ENCODE data around the gene PROX1.

The PROX1 gene

DNA sequence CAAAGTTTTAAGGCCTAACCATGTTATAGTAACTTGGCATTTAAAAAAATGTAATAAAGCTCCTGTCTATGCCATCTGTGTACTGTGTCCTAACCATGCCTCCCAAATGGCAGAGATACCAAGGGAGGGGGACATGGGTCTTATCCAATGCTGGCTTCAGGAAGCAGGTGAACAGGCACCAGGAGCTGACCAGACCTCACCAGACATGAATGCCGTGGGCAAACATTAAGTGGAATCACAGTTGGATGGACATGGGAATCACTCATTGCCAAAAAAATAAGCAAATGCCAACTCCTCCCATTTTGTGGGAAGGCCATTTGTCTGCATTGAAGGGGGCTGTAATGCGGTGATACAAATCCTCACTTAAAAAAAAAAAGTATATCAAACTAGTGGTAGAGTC is 22.9 kb downstream of the PROX1 start:
- H3K4me3 ChIP-seq (ENCODE audit: low read depth in 1 of 2, low read length in 2 of 2) = no peak overlapping the region
- H3K9ac ChIP-seq (ENCODE audit: low read depth, low read length) = no peak overlapping the region
- H4K20me1 ChIP-seq (ENCODE audit: insufficient read depth, low read length) = no peaks in the 10 kb centered on the region
- no peaks in the 10 kb centered on the region for H3K27me3 ChIP-seq (ENCODE audit: insufficient read depth, low read length, poor library complexity)
- H3K79me2 ChIP-seq (ENCODE audit: insufficient read depth, low read length) = no peaks in the 10 kb centered on the region
- H3K36me3 ChIP-seq (ENCODE audit: insufficient read depth, low read length) = no peaks in the 10 kb centered on the region
- no peak overlapping the region for H2AFZ ChIP-seq (ENCODE audit: low read depth, low read length)
- no peak overlapping the region for H3K4me2 ChIP-seq (ENCODE audit: insufficient read depth, low read length)
- TF ChIP-seq CTCF (IDR thresholded peaks at IDR 0.05; ENCODE audit: borderline replicate concordance, extremely low read depth, low read length, poor library complexity, severe bottlenecking) (no peak), EZH2 (IDR thresholded peaks at IDR 0.05; ENCODE audit: borderline replicate concordance, low read depth, low read length, severe bottlenecking) (no peak)
- no peaks in the 10 kb centered on the region for H3K4me1 ChIP-seq (ENCODE audit: insufficient read depth, low read length)
- no peak overlapping the region for H3K27ac ChIP-seq (ENCODE audit: low read length)
- no peaks in the 10 kb centered on the region for H3K9me3 ChIP-seq (ENCODE audit: insufficient read depth, low read length, severe bottlenecking)
- ATAC-seq (ENCODE audit: insufficient read depth, low read depth) (no peak), DNase-seq (no peak)

- no peak overlapping the region for H3K27ac ChIP-seq (ENCODE audit: low read length)
- no peaks in the 10 kb centered on the region for H3K36me3 ChIP-seq (ENCODE audit: insufficient read depth, low read length)
- H3K4me3 ChIP-seq (ENCODE audit: low read depth in 1 of 2, low read length in 2 of 2) = no peak overlapping the region
- no peak for TF ChIP-seq EZH2 (IDR thresholded peaks at IDR 0.05; ENCODE audit: borderline replicate concordance, low read depth, low read length, severe bottlenecking)
- TF ChIP-seq CTCF (IDR thresholded peaks at IDR 0.05; ENCODE audit: borderline replicate concordance, extremely low read depth, low read length, poor library complexity, severe bottlenecking) = no peak
- no peaks in the 10 kb centered on the region for H4K20me1 ChIP-seq (ENCODE audit: insufficient read depth, low read length)
- no peaks in the 10 kb centered on the region for H3K27me3 ChIP-seq (ENCODE audit: insufficient read depth, low read length, poor library complexity)
- no peak overlapping the region for H3K4me2 ChIP-seq (ENCODE audit: insufficient read depth, low read length)
- H3K79me2 ChIP-seq (ENCODE audit: insufficient read depth, low read length) = no peaks in the 10 kb centered on the region
- ATAC-seq (ENCODE audit: insufficient read depth, low read depth) = no peak
- no peak for DNase-seq
- no peaks in the 10 kb centered on the region for H3K9me3 ChIP-seq (ENCODE audit: insufficient read depth, low read length, severe bottlenecking)
- H3K4me1 ChIP-seq (ENCODE audit: insufficient read depth, low read length) = no peaks in the 10 kb centered on the region
- H3K9ac ChIP-seq (ENCODE audit: low read depth, low read length) = no peak overlapping the region
- no peak overlapping the region for H2AFZ ChIP-seq (ENCODE audit: low read depth, low read length)
Measured at GRCh38 chr1:214012418-214012817, 24.6 kb downstream of the PROX1 start.

- Histone ChIP-seq H3K27ac (ENCODE audit: low read length) (no peak overlapping the region), H3K4me3 (ENCODE audit: low read depth in 1 of 2, low read length in 2 of 2) (no peak overlapping the region), H3K27me3 (ENCODE audit: insufficient read depth, low read length, poor library complexity) (no peaks in the 10 kb centered on the region), H4K20me1 (ENCODE audit: insufficient read depth, low read length) (no peaks in the 10 kb centered on the region), H3K4me2 (ENCODE audit: insufficient read depth, low read length) (no peak overlapping the region), H3K4me1 (ENCODE audit: insufficient read depth, low read length) (no peaks in the 10 kb centered on the region), H3K9ac (ENCODE audit: low read depth, low read length) (no peak overlapping the region), H3K9me3 (ENCODE audit: insufficient read depth, low read length, severe bottlenecking) (no peaks in the 10 kb centered on the region), H3K79me2 (ENCODE audit: insufficient read depth, low read length) (no peaks in the 10 kb centered on the region), H3K36me3 (ENCODE audit: insufficient read depth, low read length) (no peaks in the 10 kb centered on the region), H2AFZ (ENCODE audit: low read depth, low read length) (no peak overlapping the region)
- DNase-seq (no peak), ATAC-seq (ENCODE audit: insufficient read depth, low read depth) (no peak)
- TF ChIP-seq EZH2 (IDR thresholded peaks at IDR 0.05; ENCODE audit: borderline replicate concordance, low read depth, low read length, severe bottlenecking) (no peak), CTCF (IDR thresholded peaks at IDR 0.05; ENCODE audit: borderline replicate concordance, extremely low read depth, low read length, poor library complexity, severe bottlenecking) (no peak)
Measured at GRCh38 chr1:214013614-214014377, 26.0 kb downstream of the PROX1 start.

All from DND-41 (cell line).